OCI-M1 (cell line): ENCODE measurements around the gene CUBN.
A peak's percentile ranks its signal among the peaks of the same experiment; 100 is the strongest.

Experiments used
- DNase-seq: peaks from one replicate; lab custom pipeline; 2025; lab: John Stamatoyannopoulos, UW

Gene CUBN

GRCh38 chr10:16916496-16916895 lies 213.1 kb downstream of the CUBN start:
- no peak for DNase-seq

DNA sequence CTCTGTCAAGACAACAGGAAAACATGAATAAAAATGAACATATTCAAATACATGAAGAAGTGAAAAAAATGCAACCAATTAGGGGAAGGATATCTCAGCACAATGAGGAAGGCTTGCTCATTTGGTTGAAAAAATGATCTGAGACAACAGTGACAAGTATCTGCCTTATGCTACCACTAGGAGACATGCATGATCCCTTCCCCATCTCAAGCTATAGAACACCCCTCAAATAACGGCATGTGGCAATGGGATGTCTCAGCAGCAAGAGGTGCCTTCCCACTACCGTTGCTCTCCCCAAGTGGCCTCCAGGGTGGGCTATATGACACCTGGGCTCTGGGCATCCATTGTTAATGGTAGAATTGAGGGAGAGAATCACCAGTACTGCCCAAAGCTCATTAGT lies 214.3 kb downstream of the CUBN start:
- no peak for DNase-seq

DNA sequence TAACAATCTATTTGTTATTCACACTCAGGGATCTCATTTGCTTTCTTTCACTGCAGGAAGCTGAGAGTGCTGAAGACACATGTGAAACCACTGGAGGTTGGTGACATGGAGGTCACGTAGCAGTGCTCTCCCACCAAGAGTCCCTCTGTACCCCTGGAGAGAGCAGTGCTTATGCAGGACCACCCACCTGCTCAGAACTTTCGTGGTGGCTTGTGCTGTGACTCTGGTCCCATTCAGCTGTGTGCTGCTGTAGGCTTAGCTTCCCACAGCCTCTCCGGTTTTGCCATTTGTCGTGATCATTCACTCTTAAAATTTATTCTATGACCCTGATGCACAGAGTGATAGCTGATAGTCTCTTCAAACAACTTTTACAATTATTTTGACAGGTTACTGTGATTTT lies 216.3 kb downstream of the CUBN start:
- no peak for DNase-seq

- DNase-seq = peak; percentile 23
These were observed 218.8 kb downstream of the CUBN start for GRCh38 chr10:16910793-16911164.

DNA sequence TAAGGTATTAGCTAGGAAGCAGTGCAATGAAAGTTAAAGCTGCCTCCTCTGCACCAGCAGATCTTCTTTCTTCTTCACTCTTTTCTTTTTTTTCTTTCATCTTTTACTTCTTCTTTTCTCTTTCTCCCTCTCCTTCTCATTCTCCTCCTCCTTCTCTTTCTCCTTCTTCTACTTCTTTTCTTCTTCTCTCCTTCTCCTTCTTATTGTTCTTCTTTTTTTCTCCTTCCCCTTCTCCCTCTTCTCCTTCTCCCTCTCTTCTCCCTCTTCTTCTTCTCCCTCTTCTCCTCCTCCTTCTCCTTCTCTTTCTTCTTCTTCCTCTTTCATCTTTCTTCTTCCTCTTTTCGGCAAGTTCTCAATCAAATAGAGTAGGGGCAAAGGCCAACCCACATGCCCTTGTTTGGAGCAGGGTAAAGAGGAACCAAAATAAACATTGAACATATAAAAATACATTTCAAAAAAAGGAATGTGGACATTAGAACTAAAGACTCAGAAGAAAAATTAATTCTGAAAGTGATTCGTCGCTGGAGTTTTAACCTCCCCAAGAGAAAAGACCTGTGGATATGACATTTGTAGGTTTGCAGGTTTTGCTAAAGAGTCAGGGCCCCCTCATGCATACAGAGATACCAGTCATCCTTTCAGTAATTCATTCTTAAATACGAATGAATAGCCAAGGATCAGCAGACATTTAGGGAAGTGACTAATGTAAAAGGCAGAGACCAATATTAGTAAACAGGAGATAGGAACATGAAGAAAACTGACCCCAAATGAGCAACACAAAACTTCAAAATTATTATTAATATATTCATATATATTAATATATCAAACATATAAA lies 219.4 kb downstream of the CUBN start:
- DNase-seq = peak; percentile 71

GRCh38 chr10:16909271-16909767 lies 220.3 kb downstream of the CUBN start:
- no peak for DNase-seq

GRCh38 chr10:16907687-16908086 lies 221.9 kb downstream of the CUBN start:
- peak; percentile 47 for DNase-seq

DNA sequence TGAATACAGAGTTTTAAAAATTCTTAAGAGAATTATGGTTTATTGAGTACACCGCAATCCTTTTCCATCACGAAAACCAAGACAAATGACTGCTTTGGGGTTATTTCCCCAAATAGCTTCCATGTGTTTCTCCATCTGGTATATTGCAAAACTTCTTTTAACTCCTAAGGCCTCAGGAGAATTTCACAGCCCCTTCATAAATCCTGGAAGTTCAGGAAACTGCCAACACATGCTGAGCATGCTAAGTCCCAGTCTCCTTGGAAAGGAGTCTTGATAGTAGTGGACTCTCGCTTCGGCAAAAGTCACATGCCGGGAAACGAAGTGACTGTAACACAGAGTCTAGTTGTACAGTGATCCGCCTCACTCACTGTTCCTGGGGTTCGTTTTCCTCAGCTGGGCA lies 224.3 kb downstream of the CUBN start:
- DNase-seq = no peak

- DNase-seq = peak; percentile 91
These were observed 225.0 kb downstream of the CUBN start for GRCh38 chr10:16904639-16905061.

- peak; percentile 51 for DNase-seq
These were observed 225.6 kb downstream of the CUBN start for GRCh38 chr10:16904049-16904448.

- DNase-seq = peak; percentile 72
These were observed 227.0 kb downstream of the CUBN start for GRCh38 chr10:16902606-16903005.

DNA sequence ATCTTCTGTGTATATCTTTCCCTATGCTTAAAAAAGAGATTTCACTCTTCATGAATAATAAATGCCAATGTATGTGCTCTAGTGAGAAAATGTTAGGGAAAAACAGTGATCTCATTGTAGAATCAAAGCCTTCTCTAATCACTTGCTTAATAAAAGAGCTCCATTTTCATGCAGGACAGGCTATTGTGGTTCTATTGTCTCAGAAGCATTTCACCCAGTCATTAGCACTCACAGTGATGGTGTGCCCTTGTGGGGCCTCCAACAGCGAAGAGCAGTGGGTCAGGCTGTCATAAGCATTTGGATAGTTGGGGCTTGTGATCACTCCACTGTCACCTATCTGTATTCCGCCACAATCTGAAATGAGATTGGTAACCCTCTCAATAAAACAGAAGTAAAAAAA lies 228.5 kb downstream of the CUBN start:
- DNase-seq = no peak

GRCh38 chr10:16896993-16897392 lies 232.6 kb downstream of the CUBN start:
- no peak for DNase-seq

DNA sequence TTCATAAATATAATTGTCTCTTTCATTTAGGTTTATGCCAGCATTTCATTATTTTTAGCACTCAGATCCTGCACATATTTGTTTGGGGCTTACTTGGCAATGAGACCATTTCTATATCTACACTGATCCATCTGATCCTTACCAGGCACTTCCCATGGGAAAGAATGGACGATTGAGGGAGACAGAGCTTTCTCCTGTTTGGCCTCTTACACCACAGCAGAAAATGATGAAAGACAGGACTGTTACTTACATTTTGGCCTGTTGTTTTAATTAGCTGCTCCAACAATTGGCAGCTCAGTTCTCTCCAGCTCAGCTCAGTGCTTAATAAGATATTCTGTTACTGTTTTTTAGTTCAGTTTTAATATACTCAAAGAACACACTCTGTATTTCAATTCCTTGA lies 234.8 kb downstream of the CUBN start:
- no peak for DNase-seq

GRCh38 chr10:16893664-16894063 lies 235.9 kb downstream of the CUBN start:
- no peak for DNase-seq

DNA sequence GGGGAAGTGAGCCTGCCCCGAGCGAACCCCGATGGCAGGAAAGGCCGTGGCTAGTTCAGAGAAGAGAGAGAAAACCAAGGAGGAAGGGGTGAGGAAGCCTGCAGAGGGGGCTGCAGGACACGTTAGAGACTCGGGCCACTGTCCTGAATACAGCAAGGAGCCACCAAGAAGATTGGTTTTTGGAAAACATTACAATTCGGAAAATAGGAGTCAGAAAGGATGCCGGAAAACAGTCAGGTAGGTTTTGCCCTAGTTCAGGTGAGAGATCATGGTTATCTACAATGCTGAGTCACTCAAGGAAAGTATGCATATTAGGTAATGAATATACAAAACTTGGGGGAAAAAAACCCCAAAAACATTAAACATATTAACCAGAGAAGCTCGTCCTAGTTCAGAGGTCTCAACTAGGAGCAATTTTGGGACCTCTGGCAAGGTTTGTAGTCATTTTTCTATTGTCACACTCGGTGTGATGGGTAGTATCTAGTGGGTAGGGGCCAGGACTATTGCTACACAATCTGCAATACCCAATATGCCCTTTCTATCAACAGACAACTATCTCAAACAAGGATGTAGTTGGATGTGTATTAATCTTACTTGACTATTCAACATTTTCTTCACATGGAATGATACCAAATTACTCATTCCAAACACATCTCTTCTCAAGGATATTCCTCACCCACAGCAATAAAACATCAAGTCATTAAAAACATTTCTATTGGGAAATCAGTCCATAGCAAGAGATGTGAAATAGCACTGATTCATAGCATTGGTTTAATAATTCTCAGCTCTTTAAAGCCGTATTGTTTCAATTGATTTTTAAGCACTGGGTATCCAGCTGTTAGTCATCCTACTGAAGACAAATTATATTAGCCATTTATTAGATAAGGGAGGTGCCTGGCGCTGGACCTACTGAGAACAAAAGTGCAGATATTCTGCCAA lies 238.0 kb downstream of the CUBN start:
- DNase-seq = peak; percentile 84

- no peak for DNase-seq
These were observed 238.9 kb downstream of the CUBN start for GRCh38 chr10:16890691-16891090.

- DNase-seq = no peak
These were observed 242.0 kb downstream of the CUBN start for GRCh38 chr10:16887565-16887964.

- DNase-seq = no peak
These were observed 243.6 kb downstream of the CUBN start for GRCh38 chr10:16886031-16886430.

GRCh38 chr10:16884497-16884896 lies 245.1 kb downstream of the CUBN start:
- no peak for DNase-seq

DNA sequence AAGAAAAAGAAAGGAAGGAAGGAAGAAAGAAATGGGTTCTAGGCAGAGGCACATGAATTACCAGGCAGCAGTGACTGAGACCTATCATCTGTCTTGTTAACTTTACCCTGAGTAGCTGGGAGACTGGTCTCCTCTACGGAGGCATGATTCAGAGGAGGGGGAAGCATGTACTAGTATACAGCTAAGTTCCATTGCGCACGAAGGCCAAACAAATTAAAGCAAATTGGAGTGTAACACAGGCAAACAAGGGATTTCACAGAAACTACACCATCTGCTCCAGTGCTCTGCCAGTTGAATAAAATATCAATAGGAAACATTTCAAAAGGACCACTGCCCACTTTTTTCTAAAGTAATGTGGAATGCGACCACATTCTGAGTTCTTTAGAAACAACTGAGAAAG lies 246.5 kb downstream of the CUBN start:
- no peak for DNase-seq

DNA sequence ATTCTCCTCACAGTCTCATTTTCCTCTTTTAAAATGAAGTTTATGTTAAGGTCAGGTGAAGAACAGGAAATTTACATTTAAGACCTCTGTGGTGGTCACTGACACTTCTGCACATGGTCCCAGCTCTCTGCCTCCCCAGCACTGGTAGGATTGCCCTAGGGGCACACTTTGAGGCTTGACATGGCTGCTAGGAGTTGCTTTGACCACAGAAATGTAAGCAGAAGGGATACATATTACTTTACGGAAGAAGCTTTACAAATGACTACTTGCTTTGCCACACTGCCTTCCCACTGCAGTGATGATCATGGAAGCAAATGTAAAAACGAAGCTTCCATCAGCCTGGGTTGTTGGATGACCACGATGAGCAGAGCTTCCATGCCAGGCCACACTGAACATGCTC lies 259.3 kb downstream of the CUBN start:
- DNase-seq = no peak

GRCh38 chr10:16867990-16868389 lies 261.6 kb downstream of the CUBN start:
- no peak for DNase-seq
